HepG2 (cell line): Measurements from ENCODE around the gene CAPN10. TPM values are rescaled to one million over a fixed set of nuclear protein-coding genes. Genes with fewer than 3 reads are reported as not detected.

Source experiments
- CEBPZ ChIP-seq: IDR thresholded peaks from 2 replicates; pipeline ENCODE4 v1.6.1; 2012; ENCODE audit warnings: low read length, improper control_type of control experiment
- CERS6 ChIP-seq: sonication (generic); formaldehyde crosslinking; IDR thresholded peaks from 2 replicates; pipeline ENCODE4 v1.5.0; 2020; ENCODE audit warnings: missing genetic modification reagents
- EHMT2 ChIP-seq: fragments of 200-600 bp; sonication (generic); IDR thresholded peaks from 2 replicates; pipeline ENCODE4 v1.7.0; 2017; ENCODE audit warnings: antibody characterized with exemption, low read depth, low read length, borderline replicate concordance
- EP300 ChIP-seq, 3 experiments: sonication (generic) in 1 of 3; formaldehyde crosslinking in 1 of 3; IDR thresholded peaks; 2 replicates each; pipeline versions ENCODE4 v1.5.1 to v1.6.1; 2011 to 2020; ENCODE audit warnings: low read depth in 2 of 3, low read length in 2 of 3, borderline replicate concordance in 1 of 3, improper control_type of control experiment in 1 of 3, mild to moderate bottlenecking in 1 of 3, missing genetic modification reagents in 1 of 3, moderate library complexity in 1 of 3
- GABPA ChIP-seq, 2 experiments: IDR thresholded peaks; 2 replicates each; pipeline ENCODE4 v1.6.1; 2011 to 2016; ENCODE audit warnings: low read depth in 2 of 2, low read length in 1 of 2, missing biosample characterization in 1 of 2, missing genetic modification characterization in 1 of 2
- GATAD1 ChIP-seq: IDR thresholded peaks from 2 replicates; pipeline ENCODE4 v1.6.1; 2016; ENCODE audit warnings: missing genetic modification reagents, missing compliant biosample characterization
- HOXA3 ChIP-seq: sonication (generic); formaldehyde crosslinking; IDR thresholded peaks from 2 replicates; pipeline ENCODE4 v1.5.0; 2020; ENCODE audit warnings: missing genetic modification reagents
- ISX ChIP-seq: sonication (generic); formaldehyde crosslinking; conservative IDR thresholded peaks from 2 replicates; pipeline ENCODE4 v1.5.0; 2020; ENCODE audit warnings: missing genetic modification reagents
- KDM5B ChIP-seq: sonication (generic); formaldehyde crosslinking; IDR thresholded peaks from 2 replicates; pipeline ENCODE4 v1.4.0; 2020; ENCODE audit warnings: missing genetic modification reagents, mild to moderate bottlenecking, borderline replicate concordance
- KMT2A ChIP-seq: sonication (generic); formaldehyde crosslinking; IDR thresholded peaks from 2 replicates; pipeline ENCODE4 v1.4.0; 2020; ENCODE audit warnings: missing genetic modification reagents
- MATR3 ChIP-seq: sonication (generic); formaldehyde crosslinking; IDR thresholded peaks from 2 replicates; pipeline ENCODE4 v1.4.0; 2020; ENCODE audit warnings: missing genetic modification reagents
- MBD4 ChIP-seq: IDR thresholded peaks from 2 replicates; pipeline ENCODE4 v1.6.1; 2012; ENCODE audit warnings: low read length, inconsistent platforms, borderline replicate concordance
- MEIS1 ChIP-seq: sonication (generic); formaldehyde crosslinking; IDR thresholded peaks from 2 replicates; pipeline ENCODE4 v1.9.0; 2021; ENCODE audit warnings: mild to moderate bottlenecking, missing genetic modification reagents, moderate library complexity, borderline replicate concordance
- MXD4 ChIP-seq: IDR thresholded peaks from 2 replicates; pipeline ENCODE4 v1.6.1; 2016; ENCODE audit warnings: mild to moderate bottlenecking, missing biosample characterization, missing genetic modification reagents
- NCOR1 ChIP-seq: fragments of 200-600 bp; sonication (generic); IDR thresholded peaks from 2 replicates; pipeline ENCODE4 v1.7.0; 2017; ENCODE audit warnings: antibody characterized with exemption, low read length, borderline replicate concordance
- PHB2 ChIP-seq: fragments of 450-650 bp; IDR thresholded peaks from 2 replicates; pipeline ENCODE4 v1.6.1; 2018; ENCODE audit not compliant: partially characterized antibody
- SYNCRIP ChIP-seq: fragments of 200-400 bp; formaldehyde crosslinking; IDR thresholded peaks from 2 replicates; pipeline ENCODE4 v1.6.1; 2018; ENCODE audit warnings: mild to moderate bottlenecking, low read depth, low read length; ENCODE audit not compliant: insufficient read depth
- THAP11 ChIP-seq: IDR thresholded peaks from 2 replicates; pipeline ENCODE4 v1.6.1; 2016; ENCODE audit warnings: missing biosample characterization, missing genetic modification reagents
- THRA ChIP-seq: sonication (generic); formaldehyde crosslinking; IDR thresholded peaks from 2 replicates; pipeline ENCODE4 v1.4.0; 2020; ENCODE audit warnings: missing genetic modification reagents, borderline replicate concordance
- TSC22D2 ChIP-seq: sonication (generic); formaldehyde crosslinking; IDR thresholded peaks from 2 replicates; pipeline ENCODE4 v1.5.1; 2020; ENCODE audit warnings: missing genetic modification reagents, mild to moderate bottlenecking, borderline replicate concordance
- ZNF414 ChIP-seq: sonication (generic); formaldehyde crosslinking; IDR thresholded peaks from 2 replicates; pipeline ENCODE4 v1.5.0; 2020; ENCODE audit warnings: missing genetic modification reagents
- ZNF660 ChIP-seq: sonication (generic); formaldehyde crosslinking; IDR thresholded peaks from 2 replicates; pipeline ENCODE4 v1.5.1; 2020; ENCODE audit warnings: mild to moderate bottlenecking, low read depth, missing genetic modification reagents, borderline replicate concordance
- polyA plus RNA-seq, 8 experiments: library from polyadenylated mRNA; depleted of rRNA in 3 of 8; stranded (reverse) in 7 of 8; unstranded in 1 of 8; fragments of >200 nt; fragmentation: Illumina TruSeq in 4 of 8; extraction: Trizol in 4 of 8; gene quantifications; 2 replicates each; pipeline versions ENCODE4 v1.2.1 to v1.2.3, GENCODE V29; 2011 to 2016; ENCODE audit warnings: low read depth in 4 of 8, missing spikeins in 1 of 8, mixed read lengths in 1 of 8; ENCODE audit not compliant: insufficient read depth in 1 of 8
- total RNA-seq, 5 experiments: library from RNA; depleted of rRNA; stranded (reverse); fragments of >200 nt; fragmentation: Illumina TruSeq; extraction: Trizol; gene quantifications; 2 replicates each; pipeline ENCODE4 v1.2.3, GENCODE V29; 2016; ENCODE audit warnings: low read depth in 1 of 5

The CAPN10 gene
- total and polyA plus RNA-seq, 2 of the 13 experiments (the other 11 are each of a cell fraction or from before 2014, with no cell fraction given): 27.6 to 32.4 TPM

- TF ChIP-seq KMT2A (CRISPR knock-in tag): peak; percentile 58
- TF ChIP-seq ZNF660 (CRISPR knock-in tag): no peak
- no peak for TF ChIP-seq CERS6 (CRISPR knock-in tag)
- TF ChIP-seq THAP11: peak; percentile 88
- no peak; the same call in 1 of the 2 replicates for TF ChIP-seq EHMT2
- TF ChIP-seq MEIS1 (CRISPR knock-in tag): no peak; the same call in none of the 2 replicates
- peak; percentile 73; the same call in 1 of the 2 replicates for TF ChIP-seq TSC22D2
- TF ChIP-seq GATAD1: peak; percentile 80
- TF ChIP-seq NCOR1: peak; percentile 69; the same call in 1 of the 2 replicates
- no peak for TF ChIP-seq SYNCRIP
- 0 out of 2 replicates have a peak, but pooled peaks have one; percentile 40 for TF ChIP-seq ZNF414
- no peak for TF ChIP-seq PHB2
- TF ChIP-seq KDM5B (CRISPR knock-in tag): no peak; the same call in 1 of the 2 replicates
- TF ChIP-seq MATR3 (CRISPR knock-in tag): no peak
- TF ChIP-seq GABPA (IDR thresholded peaks at IDR 0.05; ENCODE audit: low read depth, low read length): no peak
- TF ChIP-seq GABPA (CRISPR knock-in tag; IDR thresholded peaks at IDR 0.05; ENCODE audit: low read depth): peak; percentile 87
- TF ChIP-seq MBD4: no peak
- TF ChIP-seq CEBPZ: no peak
- peak; percentile 69 for TF ChIP-seq THRA (CRISPR knock-in tag)
- peak; percentile 86 for TF ChIP-seq HOXA3
- TF ChIP-seq EP300 (IDR thresholded peaks at IDR 0.05; ENCODE audit: low read depth in 2 of 2, low read length in 2 of 2): peak; percentile 51 to 69; a peak in 2 of 4 replicates
- TF ChIP-seq EP300 (CRISPR knock-in tag; IDR thresholded peaks at IDR 0.05; ENCODE audit: borderline replicate concordance): peak; percentile 29; the same call in 1 of the 2 replicates
- peak; percentile 69 for TF ChIP-seq MXD4 (CRISPR knock-in tag)
- TF ChIP-seq ISX: no peak
These were observed 17.9 kb downstream of the CAPN10 start (continued) for GRCh38 chr2:240604291-240604938.
